IMR-90 (cell line): ENCODE measurements around the gene SPEM1. TPM values are rescaled to one million over a fixed set of nuclear protein-coding genes. Genes with fewer than 3 reads are reported as not detected.

Source experiments
- CTCF ChIP-seq: conservative IDR thresholded peaks from 2 replicates; pipeline ENCODE4 v1.5.1; 2012; ENCODE audit warnings: mild to moderate bottlenecking, low read depth, low read length, improper control_type of control experiment
- polyA plus RNA-seq, 3 experiments: library from polyadenylated mRNA; depleted of rRNA; stranded (reverse); fragments of >200 nt; gene quantifications; 2 replicates each; pipeline ENCODE4 v1.2.3, GENCODE V29; 2012; ENCODE audit warnings: low replicate concordance in 1 of 3
- total RNA-seq: library from RNA; depleted of rRNA; stranded (reverse); fragments of >200 nt; gene quantifications from 2 replicates; pipeline ENCODE4 v1.2.3, GENCODE V29; 2012

Gene SPEM1
- total and polyA plus RNA-seq, 2 of the 4 experiments (the other 2 are of a cell fraction), result not detected

DNA sequence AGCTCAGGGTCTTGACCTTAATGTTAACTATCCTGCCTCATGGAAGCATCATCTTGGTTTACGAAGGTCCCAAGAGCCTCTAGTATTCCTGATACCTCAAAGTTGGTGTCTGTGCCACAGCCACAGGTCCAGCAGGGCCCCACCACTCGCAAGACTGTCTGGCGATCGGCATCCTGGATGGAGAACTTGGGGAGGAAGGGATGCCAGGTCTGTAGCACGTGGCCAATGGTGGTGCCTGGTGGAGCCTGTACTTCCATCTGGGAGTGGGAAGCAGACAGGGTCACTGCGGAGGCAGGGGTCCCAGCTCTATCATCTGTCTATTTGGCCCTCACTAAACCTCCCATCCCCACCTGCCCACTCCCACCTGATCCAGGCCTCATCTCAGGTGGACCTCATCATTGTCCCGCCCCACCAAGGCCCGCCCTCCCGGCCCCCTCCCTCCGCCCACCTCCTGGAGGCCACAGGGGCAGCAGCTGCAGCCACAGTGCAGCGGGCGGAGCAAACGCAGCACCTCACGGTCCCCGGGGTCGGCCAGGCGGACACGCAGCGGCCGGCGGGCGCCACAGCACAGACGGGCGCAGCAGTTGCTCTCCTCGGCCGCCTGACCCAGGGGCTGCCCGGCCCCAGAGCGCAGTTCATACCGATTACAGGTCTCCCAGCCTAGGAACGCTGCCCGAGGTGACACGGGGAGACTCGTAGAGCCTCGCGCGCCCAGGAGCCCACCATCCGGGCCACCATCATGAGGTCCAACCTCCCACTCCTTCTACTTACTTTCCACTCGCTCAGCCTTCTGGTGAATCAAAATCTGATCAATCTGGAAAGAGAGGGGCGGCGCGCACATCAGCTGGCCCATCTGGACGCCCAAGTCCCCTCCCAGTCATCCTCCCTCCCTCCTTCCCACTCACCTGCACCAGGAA, 27.2 kb upstream of the SPEM1 start (continued):
- no peak for TF ChIP-seq CTCF
